ENCODE results near the gene CDH5. TPM values are rescaled to one million over a fixed set of nuclear protein-coding genes. Genes with fewer than 3 reads are reported as not detected.

The CDH5 gene
- total and polyA plus RNA-seq, 12 donors, result 39.4 to 81.2 (median 52.9) TPM

GRCh38 chr16:66372078-66372897 lies 5.8 kb downstream of the CDH5 start:
- TF ChIP-seq CTCF (IDR thresholded peaks at IDR 0.05), result no peak
- Histone ChIP-seq H3K4me1 (peaks cover 0 to 87% (median 45%) of the 10 kb centered on the region in 9 donors), H3K4me3 (peak overlapping the region in 5 of 10 donors; percentile 4 to 78 (median 10)), H3K36me3 (peaks cover 0 to 28% (median 0%) of the 10 kb centered on the region in 9 donors), H3K27ac (peak overlapping the region in 5 of 10 donors; percentile 3 to 96 (median 94)), H3K27me3 (no peaks in the 10 kb centered on the region), H3K9me3 (no peaks in the 10 kb centered on the region)
- intact Hi-C loops (cut with DNase I), result no loop called here
- ATAC-seq (no peak), DNase-seq (no peak)
- WGBS, 2 donors, result 68 to 70% methylated on average over 15 of the region's 15 CpGs

- WGBS, 2 donors, result 69 to 72% methylated on average over 4 of the region's 4 CpGs
- Histone ChIP-seq H3K27ac (peak overlapping the region in 4 of 10 donors; percentile 3 to 96 (median 51)), H3K4me1 (peaks cover 0 to 92% (median 49%) of the 10 kb centered on the region in 9 donors), H3K9me3 (no peaks in the 10 kb centered on the region), H3K27me3 (no peaks in the 10 kb centered on the region), H3K4me3 (peak overlapping the region in 2 of 10 donors; percentile 61 to 78), H3K36me3 (peaks cover 0 to 31% (median 0%) of the 10 kb centered on the region in 9 donors)
- DNase-seq, result no peak
- ATAC-seq, result no peak
- intact Hi-C loops (cut with DNase I), result no loop called here
- no peak for TF ChIP-seq CTCF (IDR thresholded peaks at IDR 0.05)
These were observed 6.3 kb downstream of the CDH5 start for GRCh38 chr16:66372898-66373155.

GRCh38 chr16:66373667-66374066 lies 7.2 kb downstream of the CDH5 start:
- H3K4me3 ChIP-seq, result peak overlapping the region in 1 of 10 donors; percentile 7
- H3K4me1 ChIP-seq, result peaks cover 0 to 99% (median 45%) of the 10 kb centered on the region in 9 donors
- DNase-seq, result no peak
- no peak for TF ChIP-seq CTCF (IDR thresholded peaks at IDR 0.05)
- H3K27me3 ChIP-seq, result no peaks in the 10 kb centered on the region
- no peak for ATAC-seq
- WGBS, 2 donors, result 77 to 86% methylated on average over 5 of the region's 5 CpGs
- H3K9me3 ChIP-seq, result no peaks in the 10 kb centered on the region
- intact Hi-C loops (cut with DNase I), result no loop called here
- peaks cover 0 to 38% (median 0%) of the 10 kb centered on the region in 9 donors for H3K36me3 ChIP-seq
- peak overlapping the region in 3 of 10 donors; percentile 43 to 96 (median 48) for H3K27ac ChIP-seq

- peak overlapping the region in 3 of 10 donors; percentile 43 to 96 (median 48) for H3K27ac ChIP-seq
- intact Hi-C loops (cut with DNase I), result no loop called here
- peaks cover 0 to 99% (median 45%) of the 10 kb centered on the region in 9 donors for H3K4me1 ChIP-seq
- TF ChIP-seq CTCF (IDR thresholded peaks at IDR 0.05), result no peak
- ATAC-seq (no peak), DNase-seq (no peak)
- H3K9me3 ChIP-seq, result no peaks in the 10 kb centered on the region
- no peaks in the 10 kb centered on the region for H3K27me3 ChIP-seq
- 53 to 58% methylated on average over 7 of the region's 7 CpGs for WGBS, 2 donors
- peaks cover 0 to 40% (median 0%) of the 10 kb centered on the region in 9 donors for H3K36me3 ChIP-seq
- H3K4me3 ChIP-seq, result peak overlapping the region in 1 of 10 donors; percentile 7
These were observed 7.7 kb downstream of the CDH5 start for GRCh38 chr16:66374176-66374575.

All from heart right ventricle (tissue), 16 donors.